ENCODE results near the gene MDK.

GRCh38 chr11:46348566-46349401, 32.7 kb upstream of the MDK start:
- TF ChIP-seq CTCF (IDR thresholded peaks at IDR 0.05; ENCODE audit: low read depth, low read length, missing input control) (no peak), EGR1 (IDR thresholded peaks at IDR 0.05; ENCODE audit: low read depth in 2 of 2) (no peak), ATF3 (IDR thresholded peaks at IDR 0.05) (no peak), REST (IDR thresholded peaks at IDR 0.05) (no peak)
